Measurements from ENCODE around the gene ENPP1.
"Not testable (repeated sequence)": the region's sequence is repeated elsewhere in the genome, so short reads cannot be mapped to it uniquely, and the experiment has no call there.

The ENPP1 gene

GRCh38 chr6:131831392-131831791, 23.6 kb downstream of the ENPP1 start:
- no peak for DNase-seq

GRCh38 chr6:131831886-131832285, 24.1 kb downstream of the ENPP1 start:
- DNase-seq = no peak

- DNase-seq = no peak
Measured at GRCh38 chr6:131832363-131832762, 24.5 kb downstream of the ENPP1 start.

- DNase-seq = no peak
Measured at GRCh38 chr6:131838051-131838450, 30.2 kb downstream of the ENPP1 start.

- no peak for DNase-seq
Measured at GRCh38 chr6:131839388-131839787, 31.6 kb downstream of the ENPP1 start.

- DNase-seq = no peak
Measured at GRCh38 chr6:131840441-131840840, 32.6 kb downstream of the ENPP1 start.

GRCh38 chr6:131840936-131841583, 33.2 kb downstream of the ENPP1 start:
- DNase-seq = no peak

GRCh38 chr6:131843768-131844167, 35.9 kb downstream of the ENPP1 start:
- DNase-seq = no peak

- no peak for DNase-seq
Measured at GRCh38 chr6:131844243-131844841, 36.5 kb downstream of the ENPP1 start.

- DNase-seq = no peak
Measured at GRCh38 chr6:131846023-131846663, 38.3 kb downstream of the ENPP1 start.

- no peak for DNase-seq
Measured at GRCh38 chr6:131846905-131847304, 39.1 kb downstream of the ENPP1 start.

GRCh38 chr6:131849799-131850198, 42.0 kb downstream of the ENPP1 start:
- no peak for DNase-seq

- DNase-seq = no peak
Measured at GRCh38 chr6:131851049-131851769, 43.4 kb downstream of the ENPP1 start.

GRCh38 chr6:131852200-131852599, 44.4 kb downstream of the ENPP1 start:
- DNase-seq = no peak

GRCh38 chr6:131854803-131855202, 47.0 kb downstream of the ENPP1 start:
- DNase-seq = no peak

GRCh38 chr6:131858765-131859415, 51.1 kb downstream of the ENPP1 start:
- no peak for DNase-seq

- DNase-seq = not testable (repeated sequence)
Measured at GRCh38 chr6:131859658-131860057, 51.8 kb downstream of the ENPP1 start.

- no peak for DNase-seq
Measured at GRCh38 chr6:131861381-131861780, 53.6 kb downstream of the ENPP1 start.

GRCh38 chr6:131862476-131862875, 54.7 kb downstream of the ENPP1 start:
- no peak for DNase-seq

GRCh38 chr6:131867744-131868143, 59.9 kb downstream of the ENPP1 start:
- no peak for DNase-seq

GRCh38 chr6:131868836-131869235, 61.0 kb downstream of the ENPP1 start:
- DNase-seq = no peak

- DNase-seq = no peak
Measured at GRCh38 chr6:131875647-131876046, 67.8 kb downstream of the ENPP1 start.

- DNase-seq = no peak
Measured at GRCh38 chr6:131876545-131876944, 68.7 kb downstream of the ENPP1 start.
